GM18502 (cell line): Measurements from ENCODE around the gene IP6K2.

Experiments used
- ATAC-seq: cut with Tn5 transposase; IDR thresholded peaks from one replicate; pipeline ENCODE4 v1.9.1; 2021; ENCODE audit warnings: mild to moderate bottlenecking; ENCODE audit not compliant: unreplicated experiment, poor library complexity

Gene IP6K2

DNA sequence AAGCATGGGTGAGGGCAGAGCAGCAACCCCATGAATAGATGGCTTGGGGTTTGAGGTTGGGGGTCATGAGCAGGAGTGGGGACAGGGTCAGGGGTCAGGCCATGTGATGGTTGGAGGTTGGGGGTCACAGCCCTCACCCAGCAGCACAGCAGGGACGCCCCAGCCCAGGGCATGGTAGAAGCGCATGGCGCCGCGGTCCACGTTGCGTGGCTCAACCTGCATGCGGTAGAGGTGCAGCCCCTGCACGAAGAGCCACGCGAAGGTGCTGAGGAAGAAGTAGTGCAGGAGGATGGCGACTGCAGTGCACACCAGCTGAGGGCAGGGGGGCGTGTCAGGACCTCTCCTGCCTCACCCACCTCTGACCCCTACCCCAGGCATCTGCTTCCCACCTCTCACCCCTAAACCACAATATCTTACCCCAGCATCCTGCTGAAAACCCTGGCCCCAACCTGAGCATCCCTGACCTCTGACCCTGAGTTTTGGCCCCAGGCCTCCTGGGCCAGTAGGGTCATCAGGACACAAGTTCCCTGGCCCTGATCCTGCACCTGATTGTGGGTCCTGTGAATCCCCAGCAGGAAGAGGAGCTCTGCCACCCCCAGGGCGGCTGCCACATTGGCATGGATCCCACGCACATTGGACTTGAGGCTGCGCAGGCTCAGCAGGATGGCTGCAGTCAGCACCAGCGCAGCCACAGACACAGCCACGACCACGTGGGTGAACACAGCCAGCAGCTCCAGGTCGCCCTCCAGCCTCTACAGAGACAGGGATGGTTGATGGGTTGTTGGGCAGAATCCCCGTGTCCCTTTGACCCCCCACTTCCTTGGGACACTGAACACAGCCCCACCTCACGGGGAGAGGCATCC is 71.9 kb downstream of the IP6K2 start:
- ATAC-seq, result no peak

DNA sequence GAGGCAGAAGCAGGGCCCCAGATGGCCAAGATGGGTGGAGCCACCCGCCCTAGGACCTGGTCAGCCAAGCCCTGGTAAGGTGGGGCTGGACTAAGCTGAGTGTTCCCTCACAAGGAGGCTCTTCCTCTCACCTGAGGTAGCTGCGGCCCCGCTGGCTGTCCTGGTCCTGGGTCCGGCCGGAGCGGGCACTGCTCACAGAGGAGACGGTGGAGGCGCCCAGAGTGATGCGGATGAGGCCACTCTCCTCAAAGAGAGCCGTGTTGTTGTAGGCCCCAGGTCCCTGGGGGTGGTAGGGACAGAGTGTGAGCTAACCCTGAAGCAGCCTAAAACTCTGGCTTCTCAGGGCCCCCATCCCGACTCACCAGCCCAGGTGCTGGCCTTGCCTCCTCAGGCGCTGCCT is 74.4 kb downstream of the IP6K2 start:
- no peak for ATAC-seq

DNA sequence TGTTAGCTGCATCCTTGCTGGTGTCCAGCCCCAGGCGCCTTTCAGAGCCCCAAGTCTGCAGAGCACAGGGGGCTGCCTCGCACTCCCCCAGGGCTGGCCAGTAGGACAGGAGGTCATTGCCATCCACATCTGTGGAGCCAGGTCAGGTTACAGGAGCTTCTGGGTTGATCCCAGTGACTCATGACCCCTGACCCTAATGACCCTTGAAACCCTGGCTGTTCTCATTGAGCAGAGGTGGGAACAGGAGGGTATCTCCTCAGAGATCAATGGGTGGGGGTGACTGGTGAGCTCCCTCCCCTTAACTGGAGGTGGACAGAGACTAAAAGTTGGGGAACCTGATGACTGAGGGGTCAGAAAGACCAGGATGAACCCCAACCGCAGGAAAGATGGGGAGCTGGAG is 75.6 kb downstream of the IP6K2 start:
- ATAC-seq, result no peak

DNA sequence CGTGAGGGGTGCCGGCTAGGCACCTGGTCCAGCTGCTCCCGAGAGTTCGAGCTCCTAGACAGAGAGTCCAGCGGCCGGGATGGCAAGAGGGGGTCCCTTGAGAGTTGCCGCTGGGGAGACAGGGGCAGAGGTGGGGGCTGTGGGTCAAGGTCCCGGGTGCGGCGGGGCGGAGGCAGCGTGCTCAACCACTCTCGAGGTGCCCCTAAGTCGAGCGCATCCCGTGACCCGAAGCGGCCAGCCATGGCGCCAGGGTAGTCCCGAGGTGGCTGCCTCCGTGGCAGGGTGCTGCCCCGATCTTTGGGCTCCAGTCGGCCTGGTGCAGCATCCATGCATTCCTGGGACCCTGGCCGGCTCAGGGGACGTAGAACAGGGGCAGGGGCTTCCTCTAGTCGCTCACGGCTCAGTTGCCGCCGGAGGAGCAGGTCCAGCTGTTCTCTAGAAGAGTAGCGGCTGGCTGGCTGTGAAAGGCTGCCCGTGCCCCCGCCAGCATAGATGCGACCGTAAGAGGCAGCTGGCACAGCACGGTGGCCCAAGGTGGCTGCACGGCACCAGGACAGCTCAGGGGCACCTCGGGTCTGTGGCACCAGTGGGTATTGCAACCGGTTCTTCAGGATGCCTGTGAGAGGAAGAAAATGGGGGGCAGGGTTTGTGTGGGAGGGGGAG is 76.9 kb downstream of the IP6K2 start:
- no peak for ATAC-seq
